Hepatic stellate cell (primary cell): Measurements from ENCODE around the gene IPMK.
"Not testable (repeated sequence)": the region's sequence is repeated elsewhere in the genome, so short reads cannot be mapped to it uniquely, and the experiment has no call there.

ENCODE experiments used
- DNase-seq: peaks from one replicate; pipeline ENCODE4 v3.0.0; 2011; ENCODE audit warnings: low spot score

Gene IPMK

DNA sequence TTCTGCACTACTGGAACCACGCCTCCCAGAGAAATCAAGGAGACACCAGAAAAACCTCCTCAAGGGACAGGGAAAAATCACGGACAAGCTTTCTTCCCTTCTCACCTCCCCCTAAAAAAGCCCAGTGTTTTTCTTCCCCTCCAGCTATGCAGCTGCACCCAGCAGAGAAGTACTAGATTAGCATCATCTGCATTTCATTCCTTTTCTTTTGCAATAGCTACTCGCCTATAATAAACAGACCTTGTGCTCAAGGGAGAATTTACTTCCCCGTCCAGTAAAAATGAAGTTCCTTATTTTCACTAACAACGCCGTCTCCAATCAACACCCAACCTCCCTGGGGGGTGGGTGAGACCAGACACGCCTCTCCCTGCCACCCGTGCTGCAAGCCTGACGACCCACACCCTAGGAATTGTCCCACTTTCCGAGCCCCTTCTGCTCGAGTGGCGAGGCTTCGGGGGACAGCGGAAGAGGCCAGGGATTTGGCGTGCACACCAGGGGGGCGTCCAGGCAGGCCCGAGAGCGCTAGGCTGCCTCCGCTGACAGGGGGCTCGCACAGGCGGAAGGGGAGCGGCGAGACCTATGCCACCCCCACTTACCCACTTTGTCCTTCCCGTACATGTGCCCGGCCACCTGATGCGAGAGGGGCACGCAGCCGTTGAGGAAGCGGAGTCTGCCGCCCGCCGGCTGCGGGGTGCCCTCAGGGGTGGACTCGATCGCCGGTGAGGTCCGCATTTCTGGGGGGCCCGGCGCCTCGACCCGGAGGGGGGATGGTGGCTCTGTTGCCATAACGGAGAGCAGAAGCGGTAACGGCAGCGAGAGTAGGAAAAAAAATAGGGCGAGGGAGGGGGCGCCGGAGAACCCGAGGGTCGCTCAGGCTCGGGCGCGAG is 625 bp downstream of the IPMK start:
- peak; percentile 40 for DNase-seq

DNA sequence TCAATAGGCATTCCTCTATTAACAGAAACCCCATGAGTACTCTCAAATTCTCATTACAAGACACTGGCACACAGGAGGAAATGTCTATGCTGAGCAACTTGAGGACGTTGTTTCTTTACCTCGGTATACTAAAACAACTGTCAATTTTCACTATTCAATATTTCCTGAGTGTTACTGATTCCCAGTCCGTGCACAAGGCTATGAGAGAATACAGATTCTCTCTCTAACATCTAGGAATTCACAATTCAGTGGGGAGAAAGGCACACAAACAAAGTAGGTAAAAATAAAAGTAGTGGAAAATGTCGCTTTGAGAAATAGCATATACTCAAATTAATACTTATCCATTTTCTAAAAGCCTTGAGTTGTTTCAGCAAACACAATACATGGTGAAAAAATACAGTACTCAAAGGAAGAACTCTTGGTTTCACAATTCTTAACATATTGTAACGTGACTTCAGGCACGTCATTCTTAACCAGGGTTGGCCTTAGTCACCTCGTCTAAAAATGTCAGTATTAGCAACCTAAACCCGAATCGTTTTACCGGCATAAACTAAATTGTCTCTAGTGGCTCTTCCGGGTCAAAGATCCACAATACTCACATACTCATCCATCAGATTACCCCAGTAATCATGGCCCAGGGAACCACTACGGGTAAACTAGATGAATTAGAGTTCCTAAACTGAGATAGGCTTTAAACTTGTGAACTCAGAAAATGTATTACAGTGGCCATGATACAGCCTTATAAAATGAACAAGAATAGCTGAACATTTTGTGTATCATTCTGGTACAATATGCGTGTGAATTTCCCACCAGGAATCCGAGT is 1.5 kb downstream of the IPMK start:
- DNase-seq, result peak; percentile 41

GRCh38 chr10:58265249-58265648 is 2.4 kb downstream of the IPMK start:
- DNase-seq, result no peak

DNA sequence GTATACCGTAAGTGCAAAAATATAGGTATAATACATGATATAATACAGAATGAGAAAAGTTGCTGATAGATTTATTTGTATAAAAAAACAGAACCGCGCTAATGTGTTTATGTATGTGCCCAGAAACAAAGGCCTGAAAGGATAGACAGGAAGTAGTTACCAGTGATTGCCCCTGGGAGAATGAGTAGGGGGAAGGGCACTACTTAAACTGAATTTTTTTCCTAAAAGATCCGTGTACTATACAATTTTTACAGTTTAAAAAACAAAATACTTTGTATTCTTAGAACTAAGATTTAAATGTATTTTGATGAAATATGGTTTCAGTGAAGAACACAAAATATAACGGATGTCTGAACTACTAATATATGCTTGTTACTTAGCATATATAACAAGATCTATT is 2.9 kb downstream of the IPMK start:
- no peak for DNase-seq

GRCh38 chr10:58262766-58263165 is 4.9 kb downstream of the IPMK start:
- no peak for DNase-seq

- DNase-seq, result no peak
Measured at GRCh38 chr10:58260334-58260733, 7.4 kb downstream of the IPMK start.

DNA sequence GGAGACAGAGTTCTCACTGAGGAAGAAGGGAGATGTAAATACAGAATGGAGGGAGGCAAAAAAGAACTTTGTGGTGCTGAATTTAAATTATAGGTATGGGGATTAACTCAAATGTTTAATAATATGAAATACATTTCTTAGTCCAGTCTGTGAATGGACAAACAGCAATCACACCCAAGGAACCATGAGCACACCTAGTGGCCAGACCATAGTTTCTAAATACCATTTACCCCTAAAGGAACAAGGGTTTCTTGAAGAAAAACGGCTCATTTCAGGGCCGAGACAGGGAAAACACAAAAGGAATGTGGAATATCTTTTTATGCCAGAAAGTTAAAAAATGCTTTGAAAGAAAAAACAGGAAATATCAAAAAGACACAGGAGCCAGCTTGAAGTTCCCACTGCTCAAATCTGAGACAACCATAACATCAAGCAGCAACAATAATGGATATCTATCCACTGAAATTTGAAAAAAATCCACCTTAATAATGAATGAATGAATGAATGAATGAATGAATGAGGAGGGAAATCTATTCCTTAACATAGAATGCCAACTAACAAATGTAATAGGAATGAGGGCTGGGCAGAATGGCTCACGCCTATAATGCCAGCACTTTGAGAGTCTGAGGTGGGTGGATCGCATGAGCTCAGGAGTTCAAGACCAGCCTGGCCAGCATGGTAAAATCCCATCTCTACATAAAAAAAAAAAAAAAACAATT is 8.6 kb downstream of the IPMK start:
- no peak for DNase-seq

DNA sequence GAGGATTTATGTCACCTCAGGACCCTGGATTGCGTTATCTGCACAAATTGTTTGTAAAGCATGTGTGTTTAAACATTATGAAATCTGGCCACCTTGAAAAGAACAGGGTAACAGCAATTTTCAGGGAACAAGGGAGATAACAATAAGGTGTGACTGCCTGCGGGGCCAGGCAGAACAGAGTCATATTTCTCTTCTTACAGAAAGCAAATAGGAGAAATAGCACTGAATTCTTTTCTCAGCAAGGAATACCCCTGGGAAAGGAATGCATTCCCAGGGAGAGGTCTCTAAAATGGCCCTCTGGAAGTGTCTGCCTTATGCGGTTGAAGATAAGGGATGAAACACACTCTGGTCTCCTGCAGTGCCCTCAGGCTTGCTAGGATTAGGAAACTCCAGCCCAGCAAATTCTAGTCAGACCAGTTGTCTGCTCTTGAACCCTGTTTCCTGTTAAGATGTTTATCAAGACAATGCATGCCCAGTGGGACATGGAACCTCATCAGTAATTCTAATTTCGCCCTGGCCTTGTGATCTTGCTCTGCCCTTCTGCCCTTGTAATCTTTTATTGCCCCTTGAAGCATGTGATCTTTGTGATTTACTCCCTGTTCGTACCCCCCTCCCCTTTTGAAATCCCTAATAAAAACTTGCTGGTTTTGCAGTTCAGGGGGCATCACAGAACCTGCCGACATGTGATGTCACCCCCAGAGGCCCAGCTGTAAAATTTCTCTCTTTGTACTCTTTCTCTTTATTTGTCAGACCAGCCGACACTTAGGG is 11.5 kb downstream of the IPMK start:
- DNase-seq, result not testable (repeated sequence)

DNA sequence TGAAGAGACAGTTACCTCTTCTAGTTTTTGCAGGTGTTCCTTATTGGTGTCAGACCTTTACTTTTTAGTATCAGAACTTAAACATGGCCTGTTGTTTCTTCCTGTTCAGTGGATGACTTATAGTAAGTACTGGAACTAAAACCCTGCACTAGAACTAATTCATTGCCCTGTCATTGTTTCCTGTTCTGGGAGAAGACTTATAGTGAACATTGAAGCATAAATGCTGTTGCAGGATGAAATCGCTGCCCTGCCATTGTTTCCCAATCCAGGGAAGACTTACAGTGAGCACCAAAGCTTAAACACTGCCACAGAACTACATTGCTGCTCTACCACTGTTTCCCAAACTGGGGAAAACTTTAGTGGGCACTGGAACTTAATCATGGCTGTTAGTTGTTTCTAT is 13.1 kb downstream of the IPMK start:
- DNase-seq, result no peak

- no peak for DNase-seq
Measured at GRCh38 chr10:58253184-58253583, 14.5 kb downstream of the IPMK start.

DNA sequence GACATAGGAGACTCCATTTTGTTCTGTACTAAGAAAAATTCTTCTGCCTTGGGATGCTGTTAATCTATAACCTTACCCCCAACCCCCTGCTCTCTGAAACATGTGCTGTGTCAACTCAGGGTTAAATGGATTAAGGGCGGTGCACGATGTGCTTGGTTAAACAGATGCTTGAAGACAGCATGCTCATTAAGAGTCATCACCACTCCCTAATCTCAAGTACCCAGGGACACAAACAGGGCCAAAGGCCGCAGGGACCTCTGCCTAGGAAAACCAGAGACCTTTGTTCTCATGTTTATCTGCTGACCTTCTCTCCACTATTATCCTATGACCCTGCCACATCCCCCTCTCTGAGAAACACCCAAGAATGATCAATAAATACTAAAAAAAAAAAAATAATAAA is 23.0 kb downstream of the IPMK start:
- not testable (repeated sequence) for DNase-seq

GRCh38 chr10:58244242-58244641 is 23.5 kb downstream of the IPMK start:
- DNase-seq, result not testable (repeated sequence)

DNA sequence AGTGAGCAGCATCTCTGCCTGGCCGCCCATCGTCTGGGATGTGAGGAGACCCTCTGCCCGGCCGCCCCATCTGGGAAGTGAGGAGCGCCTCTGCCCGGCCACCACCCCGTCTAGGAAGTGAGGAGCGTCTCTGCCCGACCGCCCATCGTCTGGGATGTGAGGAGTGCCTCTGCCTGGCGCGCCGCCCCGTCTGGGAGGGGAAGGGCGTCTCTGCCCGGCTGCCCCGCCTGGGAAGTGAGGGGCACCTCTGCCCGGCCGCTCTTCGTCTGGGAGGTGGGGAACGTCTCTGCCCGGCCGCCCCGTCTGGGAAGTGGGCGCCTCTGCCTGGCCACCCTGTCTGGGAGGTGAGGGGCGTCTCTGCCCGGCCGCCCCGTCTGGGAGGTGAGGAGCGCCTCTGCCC is 23.9 kb downstream of the IPMK start:
- DNase-seq, result not testable (repeated sequence)

GRCh38 chr10:58243269-58243668 is 24.4 kb downstream of the IPMK start:
- no peak for DNase-seq

- DNase-seq, result no peak
Measured at GRCh38 chr10:58241346-58241745, 26.3 kb downstream of the IPMK start.

DNA sequence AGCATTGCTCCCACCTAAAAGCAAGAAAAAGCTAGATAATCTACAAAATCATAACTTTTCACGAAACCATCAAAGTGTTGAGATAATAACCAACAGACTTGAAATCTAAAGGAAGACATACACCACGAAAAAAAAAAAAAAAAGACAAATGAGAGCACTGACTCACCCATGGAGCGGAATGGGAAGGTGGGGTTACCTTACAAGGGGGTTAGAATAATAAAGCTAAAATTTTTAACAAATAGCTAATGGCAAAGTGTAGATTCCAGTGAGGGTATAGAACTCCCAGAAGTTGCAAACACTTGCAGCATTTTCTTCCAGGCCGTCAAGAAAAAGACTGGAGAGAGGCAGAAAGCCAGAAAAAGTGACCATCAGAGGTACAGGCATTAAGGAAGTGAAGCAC is 27.2 kb downstream of the IPMK start:
- DNase-seq, result no peak

GRCh38 chr10:58239561-58240169 is 28.0 kb downstream of the IPMK start:
- DNase-seq, result no peak

- peak; percentile 52 for DNase-seq
Measured at GRCh38 chr10:58237014-58237834, 30.5 kb downstream of the IPMK start.

GRCh38 chr10:58229856-58230255 is 37.8 kb downstream of the IPMK start:
- DNase-seq, result not testable (repeated sequence)

DNA sequence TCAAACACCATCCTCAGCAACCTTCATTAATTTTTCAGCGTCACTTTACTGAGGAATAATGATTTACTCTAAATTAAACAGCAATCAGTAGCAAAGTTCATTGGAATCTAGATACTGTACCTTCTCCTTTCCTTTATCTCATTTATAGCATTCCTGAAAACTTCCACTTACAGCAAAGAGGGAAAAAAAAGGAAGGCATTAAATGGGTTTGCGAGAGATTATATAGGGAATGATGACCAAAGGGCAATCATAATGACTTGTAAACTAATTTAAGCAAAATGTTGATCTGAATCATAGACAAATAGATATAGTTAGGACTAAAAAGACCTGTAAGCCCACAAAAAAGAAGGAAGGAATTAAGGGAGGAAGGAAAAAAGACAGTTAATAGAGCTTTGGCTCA is 42.0 kb downstream of the IPMK start:
- no peak for DNase-seq
